Measurements from ENCODE around the gene FYN. TPM values are rescaled to one million over a fixed set of nuclear protein-coding genes. Genes with fewer than 3 reads are reported as not detected.
"Not testable (repeated sequence)": the region's sequence is repeated elsewhere in the genome, so short reads cannot be mapped to it uniquely, and the experiment has no call there.

Gene FYN
- 10 to 100 TPM; 60.4 to 75.8 TPM for total RNA-seq
- long read RNA-seq, partial matches to known transcripts: 0 of 4 reads
- long read RNA-seq, other reads (novel, unspliced or antisense): 1 of 4 reads

DNA sequence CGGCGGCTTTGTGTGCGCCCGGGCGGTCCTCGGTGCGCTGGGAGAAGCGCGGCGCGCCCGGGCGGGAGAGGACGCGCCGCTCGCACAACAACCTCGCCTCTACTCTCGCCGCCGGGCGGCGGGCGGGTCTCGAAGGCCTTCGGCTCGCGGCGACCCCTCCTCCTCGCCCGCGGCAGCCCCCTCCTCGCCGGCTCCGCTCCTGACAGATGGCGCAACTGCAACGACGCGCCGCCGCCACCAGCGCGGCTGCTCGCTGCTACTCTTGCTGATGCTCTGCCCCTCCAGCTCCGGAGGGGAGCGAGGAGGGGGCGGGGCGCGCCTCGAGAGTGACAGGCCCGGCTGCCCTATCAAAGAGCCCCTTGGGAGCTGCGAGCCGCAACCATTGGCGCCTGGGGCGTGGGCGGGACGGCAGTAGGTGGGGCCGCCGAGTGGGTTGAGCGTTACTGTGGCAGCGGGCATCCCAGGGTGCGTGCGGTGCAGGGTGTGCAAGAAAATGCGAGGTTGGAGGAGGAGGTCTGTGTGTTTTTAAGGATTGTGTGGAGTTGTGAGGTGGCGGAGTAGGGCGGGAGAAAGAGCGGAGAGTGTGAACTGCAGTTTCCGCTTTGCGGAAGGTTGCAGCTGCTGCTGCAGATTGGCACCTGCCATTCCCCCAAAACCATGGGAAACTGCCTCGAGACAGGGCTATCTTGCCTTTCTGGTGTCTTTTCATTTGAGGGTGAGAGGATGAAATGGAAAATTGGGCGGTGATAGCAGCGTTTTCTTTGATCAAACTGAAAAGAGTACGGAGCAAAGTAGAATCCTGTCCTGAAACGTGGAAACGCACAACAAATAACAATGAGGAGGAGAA is at the start of gene FYN:
Gene FYN (minus strand): TSS at position 275 of the 847 bp plus-strand sequence. CDS start 153,401 bp downstream, outside the sequence.
- ATAC-seq (peak; percentile 99), DNase-seq (peak; percentile 99)
- intact Hi-C loops (cut with DNase I): loop anchor here (5.0 to 10.0 kb wide), 4 partner anchors 71 to 161 kb away; no protein-coding TSS in a partner anchor

DNA sequence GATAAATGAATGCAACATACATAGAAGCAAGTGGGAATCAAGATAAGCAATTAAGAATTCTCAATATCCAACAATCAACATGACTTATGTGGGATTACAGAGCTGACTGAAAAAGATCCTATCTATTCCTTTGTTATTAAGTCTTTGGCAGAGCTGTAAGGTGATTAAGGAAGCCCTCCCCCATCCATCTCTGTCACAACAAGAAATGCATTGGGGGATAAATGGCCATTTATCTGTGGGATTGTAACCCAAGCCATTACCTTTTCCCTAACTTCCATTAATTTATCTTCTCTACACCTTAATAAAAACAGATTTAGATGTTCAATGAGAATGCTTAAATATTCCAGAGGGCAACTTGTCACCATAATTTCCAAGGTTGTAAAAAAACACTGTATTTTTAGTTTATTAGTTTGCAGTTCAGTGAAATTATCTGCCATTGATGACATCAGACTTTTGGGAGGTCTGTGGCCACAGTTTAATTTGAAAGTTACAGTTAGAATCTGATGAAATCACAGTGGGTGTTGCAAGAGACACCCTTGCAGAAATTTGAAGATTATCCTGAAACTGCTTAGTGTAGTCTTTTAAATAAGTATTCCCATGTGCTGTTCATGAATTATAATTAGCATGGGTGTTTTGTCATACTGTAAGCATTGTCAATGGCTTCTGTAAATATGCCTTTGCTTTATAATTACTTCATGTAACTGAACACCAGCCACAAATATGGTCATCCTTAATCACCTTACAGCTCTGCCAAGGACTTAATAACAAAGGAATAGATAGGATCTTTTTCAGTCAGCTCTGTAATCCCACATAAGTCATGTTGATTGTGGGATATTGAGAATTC is 49.4 kb upstream of the FYN start:
- ATAC-seq (no peak), DNase-seq (no peak)
- intact Hi-C loops (cut with DNase I): no loop called here

DNA sequence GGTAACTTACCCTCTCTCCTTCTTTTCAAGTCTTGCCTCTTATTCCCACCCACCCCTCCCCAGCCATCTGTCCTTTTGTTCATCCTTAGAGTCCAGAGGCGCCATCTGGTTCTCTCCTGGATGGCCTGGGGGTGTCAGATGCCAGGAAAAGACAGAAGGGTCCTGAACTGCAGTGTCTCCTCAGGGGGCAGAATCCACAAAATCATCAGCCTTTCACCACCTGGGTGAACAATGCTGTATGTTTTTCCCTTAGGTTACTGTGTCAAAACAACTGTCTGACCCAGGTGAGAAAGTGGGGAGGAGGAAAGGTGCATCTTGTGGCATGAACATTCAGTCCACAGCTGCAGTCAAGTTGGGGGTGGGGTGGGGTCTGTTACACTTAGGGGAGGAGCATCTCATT is 47.9 kb upstream of the FYN start:
- no peak for ATAC-seq
- DNase-seq: no peak
- intact Hi-C loops (cut with DNase I): no loop called here

DNA sequence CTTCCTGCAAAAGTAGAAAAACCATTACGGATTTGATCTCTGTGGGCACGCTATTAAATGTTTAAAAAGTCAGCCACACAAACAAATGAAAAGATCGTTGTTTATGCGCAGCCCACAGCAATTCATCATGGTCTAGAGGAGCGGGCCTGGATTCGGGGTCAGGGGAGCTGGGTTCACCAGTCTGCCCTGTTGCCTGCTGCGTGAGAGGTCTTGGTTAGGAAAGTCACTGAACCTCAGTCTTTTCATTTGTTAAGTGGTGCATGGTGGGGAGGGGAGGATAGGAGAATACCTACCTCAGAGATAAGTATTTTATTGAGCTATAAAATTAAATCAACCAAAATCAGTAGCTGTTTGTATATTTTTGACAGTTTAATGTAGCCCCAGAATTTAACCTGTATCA is 47.3 kb upstream of the FYN start:
- DNase-seq: no peak
- ATAC-seq: no peak
- intact Hi-C loops (cut with DNase I): no loop called here

DNA sequence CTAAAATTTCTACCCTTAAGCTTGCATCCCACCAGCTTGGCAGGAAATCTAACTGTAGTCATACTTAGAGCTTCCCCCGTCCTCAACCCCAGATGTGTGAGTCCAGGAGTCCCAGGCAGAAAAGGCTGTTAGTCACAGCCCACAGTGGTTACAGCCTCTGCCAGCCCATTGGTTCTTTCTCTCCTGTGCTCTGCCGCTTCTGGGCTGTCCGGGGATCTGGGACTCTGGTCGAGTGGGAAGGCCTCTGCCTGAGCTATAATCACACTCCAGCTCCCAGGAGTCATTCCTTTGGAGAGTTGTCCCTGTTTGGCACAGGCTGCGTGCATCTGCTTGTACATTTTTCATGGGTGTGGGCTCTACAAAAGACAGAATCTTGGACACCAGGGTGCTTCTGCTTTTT is 45.6 kb upstream of the FYN start:
- peak; percentile 23 to 94 for ATAC-seq
- intact Hi-C loops (cut with DNase I): no loop called here

DNA sequence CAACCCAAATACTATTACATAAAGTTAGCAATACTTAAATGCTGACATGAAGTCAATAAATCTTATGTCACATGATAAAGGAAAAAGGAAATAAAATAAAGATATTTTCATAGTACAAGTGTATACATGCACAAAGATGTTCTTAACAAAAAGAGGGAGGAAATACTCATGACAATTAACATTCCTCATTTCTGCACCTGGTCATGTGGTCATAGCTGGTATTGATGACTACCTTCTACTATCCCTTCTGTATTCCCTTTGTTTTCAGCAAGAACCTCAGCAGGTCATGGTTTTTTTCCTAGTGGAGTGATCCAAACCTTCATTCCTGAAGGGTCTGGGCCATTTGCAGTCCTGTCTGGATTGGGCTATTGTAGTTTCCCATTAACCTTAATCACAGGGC is 43.5 kb upstream of the FYN start:
- ATAC-seq (no peak), DNase-seq (no peak)
- intact Hi-C loops (cut with DNase I): no loop called here

More for the DNA sequence above, 45.6 kb upstream of the FYN start:
- DNase-seq: peak; percentile 27

DNA sequence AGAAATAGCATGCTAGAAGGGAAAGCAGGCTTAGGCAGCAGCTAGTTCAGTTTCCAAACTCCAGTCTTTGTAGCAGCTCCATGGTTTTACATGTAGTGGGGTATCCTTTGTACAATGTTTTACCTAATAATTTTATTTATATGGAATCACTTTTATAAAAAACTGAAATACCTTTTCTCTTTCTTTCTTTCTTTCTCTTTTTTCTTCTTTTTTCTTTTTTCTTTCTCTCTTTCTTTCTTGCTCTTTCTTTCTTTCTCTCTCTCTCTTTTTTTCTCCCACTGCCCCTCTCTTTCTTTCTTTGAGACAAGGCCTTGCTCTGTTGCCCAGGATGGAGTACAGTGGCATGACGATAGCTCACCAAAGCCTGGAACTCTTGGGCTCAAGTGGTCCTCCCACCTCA is 41.4 kb upstream of the FYN start:
- ATAC-seq: no peak
- no peak for DNase-seq
- intact Hi-C loops (cut with DNase I): no loop called here

DNA sequence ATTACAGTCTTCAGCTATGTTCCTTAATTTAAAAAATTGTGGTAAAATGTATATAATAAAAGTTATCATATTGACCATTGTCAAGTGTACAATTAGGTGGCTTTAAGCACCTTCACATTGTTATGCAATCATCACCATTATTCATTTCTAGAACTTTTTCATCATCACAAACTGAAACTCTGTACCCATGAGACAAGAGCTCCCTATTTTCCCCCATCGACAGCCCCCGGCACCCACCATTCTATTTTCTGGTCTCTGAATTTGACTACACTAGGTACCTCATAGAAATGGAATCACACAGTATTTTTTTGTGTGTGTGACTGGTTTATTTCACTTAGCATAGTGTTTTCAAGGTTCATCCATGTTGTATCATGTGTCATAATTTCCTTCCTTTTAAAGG is 39.7 kb upstream of the FYN start:
- intact Hi-C loops (cut with DNase I): no loop called here
- ATAC-seq (no peak), DNase-seq (no peak)

DNA sequence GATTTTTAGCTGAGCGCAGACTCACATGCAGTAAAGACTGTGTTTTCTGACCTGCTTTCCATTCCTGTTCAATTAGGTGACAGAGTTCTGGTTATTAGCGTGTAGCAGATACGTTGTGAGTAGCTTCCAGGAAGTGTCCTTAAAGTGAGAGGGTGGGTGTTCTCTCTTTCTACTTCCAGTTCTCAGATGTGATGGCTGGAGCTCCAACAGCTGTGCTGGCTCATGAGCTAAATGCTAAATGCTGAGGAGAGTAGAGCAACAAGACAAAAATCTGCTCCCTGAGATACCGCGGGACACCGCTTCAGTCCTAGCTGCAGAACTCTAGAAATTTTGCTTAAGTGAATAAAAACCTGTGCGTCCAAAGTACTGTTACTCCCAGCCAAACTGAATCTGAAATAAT is 38.2 kb upstream of the FYN start:
- intact Hi-C loops (cut with DNase I): no loop called here
- DNase-seq: no peak
- no peak for ATAC-seq

DNA sequence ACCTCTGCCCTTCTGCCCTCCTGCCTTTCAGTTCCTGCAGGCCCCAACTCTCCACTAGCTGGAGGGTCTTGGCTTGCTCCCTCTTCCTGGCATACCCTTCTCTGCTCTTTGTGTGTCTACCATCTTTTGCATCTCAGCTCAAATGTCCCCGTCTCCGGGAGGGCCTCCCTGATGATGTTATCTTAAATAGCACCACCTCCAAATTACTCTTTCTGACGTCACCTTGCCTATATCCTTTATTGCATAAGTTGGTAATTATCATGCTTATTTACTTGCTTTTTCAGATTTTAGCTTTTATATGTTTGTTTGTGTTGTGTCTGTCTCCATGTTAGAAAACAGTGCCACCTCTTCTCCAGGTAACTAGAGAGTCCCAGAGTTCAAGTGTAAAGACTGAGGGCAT is 36.0 kb upstream of the FYN start:
- ATAC-seq (no peak), DNase-seq (no peak)
- intact Hi-C loops (cut with DNase I): no loop called here

DNA sequence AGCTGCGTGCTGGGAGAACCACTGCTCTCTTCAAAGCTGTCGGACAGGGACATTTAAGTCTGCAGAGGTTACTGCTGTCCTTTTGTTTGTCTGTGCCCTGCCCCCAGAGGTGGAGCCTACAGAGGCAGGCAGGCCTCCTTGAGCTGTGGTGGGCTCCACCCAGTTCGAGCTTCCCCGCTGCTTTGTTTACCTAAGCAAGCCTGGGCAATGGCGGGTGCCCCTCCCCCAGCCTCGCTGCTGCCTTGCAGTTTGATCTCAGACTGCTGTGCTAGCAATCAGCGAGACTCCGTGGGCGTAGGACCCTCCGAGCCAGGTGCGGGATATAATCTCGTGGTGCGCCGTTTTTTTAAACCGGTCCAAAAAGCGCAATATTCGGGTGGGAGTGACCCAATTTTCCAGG is 35.1 kb upstream of the FYN start:
- DNase-seq; ATAC-seq; intact Hi-C loops (cut with DNase I): not testable (repeated sequence)

DNA sequence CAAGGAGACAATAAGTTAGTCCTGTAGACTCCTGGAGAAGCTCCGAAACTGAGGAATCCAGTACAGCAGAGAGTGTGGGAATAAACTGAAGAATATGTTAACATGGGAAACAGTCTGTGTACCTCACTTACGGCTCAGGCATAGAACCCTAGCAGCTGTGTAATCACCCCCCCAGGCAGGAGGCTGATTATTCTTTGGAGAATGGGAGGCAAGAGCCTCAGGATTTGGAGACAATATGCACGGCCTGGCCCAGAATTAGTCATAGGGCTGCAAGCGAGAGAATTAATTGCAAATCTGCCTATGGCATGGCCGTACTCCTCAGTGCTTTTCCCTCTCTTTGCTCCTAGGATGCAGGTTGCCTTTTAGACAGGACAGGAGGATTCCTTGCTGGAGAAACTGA is 27.5 kb upstream of the FYN start:
- ATAC-seq (no peak), DNase-seq (no peak)
- intact Hi-C loops (cut with DNase I): no loop called here

DNA sequence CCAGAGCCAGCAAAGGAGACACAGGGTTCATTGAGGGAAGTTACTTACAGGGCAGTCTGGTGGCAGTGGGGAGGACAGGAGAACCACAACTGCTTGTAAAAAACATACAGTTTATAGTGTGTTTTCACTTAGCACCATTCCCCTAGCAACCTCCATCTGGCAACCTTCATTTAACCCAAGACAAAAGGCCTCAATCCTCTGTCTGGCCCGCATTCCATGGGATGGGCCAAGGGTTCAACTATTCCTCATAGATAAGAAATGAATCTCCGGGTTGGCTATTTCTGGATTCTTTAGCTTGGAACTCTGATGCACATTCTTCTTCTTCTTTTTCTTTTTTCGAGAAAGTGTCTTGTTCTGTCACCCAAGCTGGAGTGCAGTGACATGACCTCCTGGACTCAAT is 26.3 kb upstream of the FYN start:
- DNase-seq: no peak
- ATAC-seq: no peak
- intact Hi-C loops (cut with DNase I): no loop called here

DNA sequence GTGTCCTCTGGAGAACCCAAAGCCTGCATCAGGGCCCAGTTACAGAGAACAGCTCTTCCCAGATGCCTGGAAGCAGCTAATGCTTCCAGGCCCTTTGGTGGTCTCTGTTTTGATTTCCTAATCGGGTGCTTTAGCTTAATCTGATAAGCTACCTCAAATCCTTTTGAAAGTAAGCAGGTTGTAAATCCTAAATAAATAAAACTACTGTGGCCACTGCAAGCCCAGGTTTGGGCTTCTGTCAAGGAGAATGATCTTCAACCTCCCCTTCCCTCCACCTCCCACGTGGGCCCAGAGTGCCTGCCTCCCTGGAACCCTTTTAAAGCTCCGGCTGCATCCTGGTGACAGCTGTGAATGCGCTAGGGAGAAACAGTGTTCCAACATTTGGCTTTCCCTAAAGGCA is 25.2 kb upstream of the FYN start:
- DNase-seq (no peak), ATAC-seq (no peak)
- intact Hi-C loops (cut with DNase I): no loop called here

DNA sequence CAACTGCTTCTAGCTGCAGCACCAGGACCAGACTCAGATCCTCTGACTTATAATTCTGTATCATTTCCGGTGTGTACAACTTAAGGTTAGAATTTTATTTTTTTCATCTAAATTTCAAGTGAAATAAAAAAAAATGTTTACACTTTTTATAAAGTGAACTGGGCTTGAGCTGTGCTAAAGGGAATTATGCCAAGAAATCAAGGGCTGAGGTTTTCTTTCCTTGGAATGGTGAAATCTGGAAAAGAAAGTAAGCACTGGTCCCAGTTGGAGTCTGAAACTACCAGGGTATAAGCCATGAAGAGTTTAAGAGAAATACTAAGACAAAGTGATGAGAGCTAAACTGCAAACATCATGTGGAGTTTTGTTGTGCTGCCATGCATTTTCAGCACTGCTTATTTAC is 21.7 kb upstream of the FYN start:
- intact Hi-C loops (cut with DNase I): no loop called here
- DNase-seq (no peak), ATAC-seq (no peak)

DNA sequence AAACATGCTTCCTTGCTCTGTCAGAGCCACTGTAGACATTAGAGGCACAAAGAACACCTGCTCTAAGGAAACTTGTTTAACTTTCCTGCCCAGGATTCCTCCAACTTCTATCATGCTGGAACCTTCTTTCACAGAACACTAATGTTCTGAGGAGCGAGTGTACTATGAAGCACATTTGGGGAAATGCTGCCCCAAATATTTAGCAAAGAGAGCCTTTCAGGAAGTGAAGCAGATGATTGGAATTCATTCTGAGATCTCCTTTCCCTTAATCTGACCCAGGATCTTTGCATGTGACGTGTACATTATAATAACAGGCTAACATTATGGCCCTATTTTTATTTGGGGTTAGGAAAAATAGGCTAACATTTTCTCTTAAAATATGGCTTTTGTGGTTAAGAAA is 21.0 kb upstream of the FYN start:
- ATAC-seq: no peak
- intact Hi-C loops (cut with DNase I): no loop called here
- no peak for DNase-seq

DNA sequence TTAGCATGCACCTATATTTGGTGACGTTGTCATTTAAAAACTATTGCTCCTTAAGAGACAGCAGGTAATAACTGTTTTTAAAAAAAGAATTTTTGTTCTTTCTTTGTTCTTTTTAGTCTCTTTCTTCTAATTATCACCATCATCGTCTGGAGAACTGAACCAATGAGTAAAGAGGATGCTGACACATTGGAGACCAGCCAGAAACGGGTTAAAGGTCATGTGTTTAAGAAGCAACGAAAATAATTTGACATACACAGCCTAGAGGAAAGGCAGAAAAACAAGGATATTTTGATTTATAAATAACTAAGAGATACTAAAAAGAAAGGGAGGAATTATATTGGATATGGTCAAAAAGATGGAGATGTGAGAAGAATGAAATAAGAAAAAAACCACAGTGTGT is 19.2 kb upstream of the FYN start:
- ATAC-seq: no peak
- DNase-seq: no peak
- intact Hi-C loops (cut with DNase I): no loop called here

DNA sequence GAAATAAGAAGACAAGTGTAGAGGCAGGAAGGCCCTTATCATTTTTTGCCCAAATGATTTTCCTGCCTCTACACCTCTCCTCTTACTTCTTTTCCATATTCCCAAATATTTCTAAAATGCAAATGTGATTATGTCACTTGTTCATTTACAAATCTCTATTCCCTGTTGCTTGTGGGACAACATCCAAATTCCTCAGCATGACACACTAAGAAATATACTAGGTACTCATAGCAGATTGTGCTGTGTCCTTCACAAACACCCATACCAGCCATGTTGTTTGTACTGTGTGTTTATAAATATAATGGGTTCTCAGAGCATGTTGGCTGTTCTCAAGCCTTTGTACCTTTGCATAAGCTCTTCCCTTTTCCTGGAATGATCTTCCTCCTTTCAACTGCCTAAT is 17.7 kb upstream of the FYN start:
- intact Hi-C loops (cut with DNase I): no loop called here
- DNase-seq (no peak), ATAC-seq (no peak)

DNA sequence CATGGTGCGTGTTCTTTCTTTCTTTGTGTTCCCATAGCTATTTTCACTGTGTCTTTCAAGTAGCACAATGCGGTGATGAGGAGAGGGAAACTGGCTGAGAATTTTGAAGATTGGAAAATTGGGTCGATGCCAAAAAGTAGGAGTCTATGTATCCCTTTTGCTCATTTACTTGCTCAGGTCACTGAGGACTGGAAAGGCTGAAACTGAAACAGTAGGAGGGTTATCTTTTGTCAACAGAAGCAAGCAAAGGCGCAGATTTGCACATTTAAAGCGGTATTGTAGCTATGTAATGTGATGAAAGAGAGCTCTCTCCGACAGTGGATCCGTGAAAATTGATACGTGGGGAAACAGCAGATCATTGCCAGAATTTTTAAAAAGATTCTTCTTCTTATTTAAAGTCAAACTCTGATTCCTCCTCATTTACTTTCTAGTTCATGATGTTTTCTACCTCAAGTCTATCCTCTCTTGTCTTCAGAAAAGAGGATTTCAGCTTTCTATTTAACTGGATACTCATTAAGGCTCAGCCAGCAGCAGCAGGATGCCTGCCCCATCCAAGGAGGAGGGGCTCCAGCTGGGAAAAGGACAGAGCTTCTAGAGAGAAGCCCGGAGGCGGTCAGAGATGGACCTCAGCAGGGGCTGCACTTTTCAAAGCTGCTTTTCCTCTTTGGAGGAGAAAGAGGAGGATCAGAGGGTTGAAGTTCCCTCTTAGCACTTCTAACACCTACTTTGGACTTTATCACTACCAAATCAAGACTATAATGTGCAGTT is 15.9 kb upstream of the FYN start:
- intact Hi-C loops (cut with DNase I): no loop called here
- DNase-seq: peak; percentile 59
- peak; percentile 67 to 83 for ATAC-seq

DNA sequence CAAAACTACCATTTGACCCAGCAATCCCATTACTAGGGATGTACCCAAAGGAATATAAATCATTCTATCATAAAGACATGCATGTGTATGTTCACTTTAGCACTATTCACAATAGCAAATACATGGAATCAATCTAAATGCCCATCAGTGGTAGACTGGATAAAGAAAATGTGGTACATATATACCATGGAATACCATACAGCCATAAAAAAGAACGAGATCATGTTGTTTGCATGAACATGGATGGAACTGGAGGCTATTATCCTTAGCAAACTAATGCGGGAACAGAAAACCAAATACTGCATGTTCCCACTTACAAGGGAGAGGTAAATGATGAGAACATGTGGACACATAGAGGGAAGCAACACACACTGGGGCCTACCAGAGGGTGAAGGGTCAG is 13.5 kb upstream of the FYN start:
- intact Hi-C loops (cut with DNase I); ATAC-seq; DNase-seq: not testable (repeated sequence)
